RKO (cell line): Measurements from ENCODE around the gene CDX2.

Experiments
- DNase-seq: peaks from one replicate; pipeline ENCODE4 v3.0.0-alpha.2; 2016; ENCODE audit warnings: low spot score

The CDX2 gene

GRCh38 chr13:27978301-27978968 is 9.3 kb upstream of the CDX2 start:
- DNase-seq = no peak

GRCh38 chr13:27977476-27978300 is 8.6 kb upstream of the CDX2 start:
- DNase-seq = no peak

GRCh38 chr13:27976362-27977091 is 7.4 kb upstream of the CDX2 start:
- DNase-seq = no peak

- no peak for DNase-seq
Observed at GRCh38 chr13:27975564-27976361, 6.6 kb upstream of the CDX2 start.

- no peak for DNase-seq
Observed at GRCh38 chr13:27973961-27974662, 5.0 kb upstream of the CDX2 start.

- DNase-seq = no peak
Observed at GRCh38 chr13:27973291-27973690, 4.2 kb upstream of the CDX2 start.

GRCh38 chr13:27972478-27972820 is 3.3 kb upstream of the CDX2 start:
- DNase-seq = no peak

- no peak for DNase-seq
Observed at GRCh38 chr13:27971776-27972477, 2.8 kb upstream of the CDX2 start.

GRCh38 chr13:27971236-27971645 is 2.1 kb upstream of the CDX2 start:
- DNase-seq = no peak

- DNase-seq = no peak
Observed at GRCh38 chr13:27970382-27971235, 1.5 kb upstream of the CDX2 start.

- no peak for DNase-seq
Observed at GRCh38 chr13:27969866-27970229, 733 bp upstream of the CDX2 start.

- DNase-seq = peak; percentile 58
Observed at GRCh38 chr13:27968316-27969081, 616 bp downstream of the CDX2 start.

GRCh38 chr13:27967736-27968315 is 1.3 kb downstream of the CDX2 start:
- DNase-seq = peak; percentile 48

- DNase-seq = peak; percentile 72
Observed at GRCh38 chr13:27967203-27967735, 1.8 kb downstream of the CDX2 start.

GRCh38 chr13:27966641-27967202 is 2.4 kb downstream of the CDX2 start:
- DNase-seq = peak; percentile 7

GRCh38 chr13:27965740-27966640 is 3.1 kb downstream of the CDX2 start:
- DNase-seq = no peak

- DNase-seq = no peak
Observed at GRCh38 chr13:27965343-27965739, 3.8 kb downstream of the CDX2 start.
